Measurements from ENCODE around the gene PARP11. TPM values are rescaled to one million over a fixed set of nuclear protein-coding genes. Genes with fewer than 3 reads are reported as not detected.

Gene PARP11
- total and polyA plus RNA-seq, 9 donors: 5.0 to 10.4 (median 6.2) TPM

GRCh38 chr12:3885277-3886094, 12.3 kb upstream of the PARP11 start:
- no CpG with 5 or more reads among the region's 8 CpGs for WGBS (ENCODE audit: insufficient coverage)
- peak overlapping the region; percentile 87 for H3K27ac ChIP-seq (ENCODE audit: low read length)
- peak; percentile 92 for DNase-seq

GRCh38 chr12:3884671-3885070, 11.5 kb upstream of the PARP11 start:
- H3K27me3 ChIP-seq (ENCODE audit: control insufficient read depth, insufficient read depth, low read length): no peaks in the 10 kb centered on the region
- WGBS (ENCODE audit: insufficient coverage): no CpG with 5 or more reads among the region's 6 CpGs
- no peaks in the 10 kb centered on the region for H3K9me3 ChIP-seq (replicated peaks; ENCODE audit: control insufficient read depth, low read depth, low read length)
- no peaks in the 10 kb centered on the region for H3K4me1 ChIP-seq (ENCODE audit: control insufficient read depth, insufficient read depth, low read length)
- no peak overlapping the region for H3K4me3 ChIP-seq (ENCODE audit: low read length)
- H3K36me3 ChIP-seq (ENCODE audit: control insufficient read depth, insufficient read depth, low read length): no peaks in the 10 kb centered on the region
- no peak for DNase-seq
- peak overlapping the region; percentile 87 for H3K27ac ChIP-seq (ENCODE audit: low read length)

More at GRCh38 chr12:3885277-3886094, 12.3 kb upstream of the PARP11 start:
- Histone ChIP-seq H3K36me3 (ENCODE audit: control insufficient read depth, insufficient read depth, low read length) (no peaks in the 10 kb centered on the region), H3K4me3 (ENCODE audit: low read length) (peak overlapping the region; percentile 37), H3K4me1 (ENCODE audit: control insufficient read depth, insufficient read depth, low read length) (no peaks in the 10 kb centered on the region), H3K27me3 (ENCODE audit: control insufficient read depth, insufficient read depth, low read length) (no peaks in the 10 kb centered on the region), H3K9me3 (replicated peaks; ENCODE audit: control insufficient read depth, low read depth, low read length) (no peaks in the 10 kb centered on the region)

DNA sequence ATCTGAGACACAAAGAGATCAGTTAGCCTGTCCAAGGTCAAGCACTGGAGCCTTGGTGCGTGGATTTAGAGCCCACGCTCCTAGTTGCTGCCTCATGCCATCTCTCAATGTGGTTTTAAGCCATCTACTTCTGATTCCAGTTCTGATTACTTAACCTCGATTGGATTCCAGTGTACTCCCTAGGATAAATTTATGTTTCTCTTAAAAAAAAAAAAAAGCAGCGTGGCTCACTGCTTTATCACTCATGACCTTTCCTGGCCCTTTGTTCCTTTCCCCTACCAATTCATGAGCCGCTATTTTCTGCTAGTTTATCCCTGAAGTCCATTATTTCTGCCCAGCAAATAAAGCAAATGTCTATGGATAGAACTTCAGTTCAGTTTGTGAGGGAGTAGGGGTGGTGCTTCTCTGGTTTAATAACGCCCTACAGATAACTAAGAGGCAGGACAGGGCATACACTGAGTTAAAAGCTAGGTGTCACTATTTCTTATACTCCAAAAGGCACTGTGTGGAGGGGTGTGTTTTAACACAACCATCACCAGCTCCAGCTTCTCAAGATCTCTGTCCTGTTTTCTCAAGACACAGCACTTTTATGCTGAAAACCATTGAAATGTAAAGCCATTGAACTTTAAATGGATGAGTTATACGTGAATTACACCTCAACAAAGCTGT, 9.8 kb upstream of the PARP11 start:
- WGBS (ENCODE audit: insufficient coverage): 94% methylated on average over 2 of the region's 7 CpGs
- no peaks in the 10 kb centered on the region for H3K27me3 ChIP-seq (ENCODE audit: control insufficient read depth, insufficient read depth, low read length)
- H3K27ac ChIP-seq (ENCODE audit: low read length): no peak overlapping the region
- H3K4me3 ChIP-seq (ENCODE audit: low read length): no peak overlapping the region
- no peaks in the 10 kb centered on the region for H3K4me1 ChIP-seq (ENCODE audit: control insufficient read depth, insufficient read depth, low read length)
- H3K9me3 ChIP-seq (replicated peaks; ENCODE audit: control insufficient read depth, low read depth, low read length): no peaks in the 10 kb centered on the region
- no peak for DNase-seq
- H3K36me3 ChIP-seq (ENCODE audit: control insufficient read depth, insufficient read depth, low read length): no peaks in the 10 kb centered on the region

DNA sequence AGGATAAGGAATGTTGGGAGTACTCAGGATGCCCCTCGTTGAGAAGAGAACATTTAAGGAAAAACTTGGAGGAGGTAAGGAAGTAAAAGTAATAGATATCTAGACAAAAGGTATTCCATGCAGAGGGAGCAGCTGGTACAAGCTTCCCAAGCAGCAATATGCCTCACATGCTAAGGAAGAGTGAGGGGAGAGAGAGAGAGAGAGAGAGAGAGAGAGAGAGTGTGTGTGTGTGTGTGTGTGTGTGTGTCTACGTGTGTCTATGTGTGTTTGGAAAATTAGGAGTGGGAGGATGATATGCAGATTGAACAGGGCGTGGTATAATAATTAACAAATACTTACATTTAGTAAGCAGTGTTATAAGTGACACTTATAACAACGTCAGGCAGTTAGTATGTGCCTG, 9.2 kb upstream of the PARP11 start:
- 67% methylated on average over 1 of the region's 4 CpGs for WGBS (ENCODE audit: insufficient coverage)
- DNase-seq: no peak
- Histone ChIP-seq H3K4me3 (ENCODE audit: low read length) (no peak overlapping the region), H3K9me3 (replicated peaks; ENCODE audit: control insufficient read depth, low read depth, low read length) (no peaks in the 10 kb centered on the region), H3K4me1 (ENCODE audit: control insufficient read depth, insufficient read depth, low read length) (no peaks in the 10 kb centered on the region), H3K27me3 (ENCODE audit: control insufficient read depth, insufficient read depth, low read length) (no peaks in the 10 kb centered on the region), H3K27ac (ENCODE audit: low read length) (no peak overlapping the region), H3K36me3 (ENCODE audit: control insufficient read depth, insufficient read depth, low read length) (no peaks in the 10 kb centered on the region)

DNA sequence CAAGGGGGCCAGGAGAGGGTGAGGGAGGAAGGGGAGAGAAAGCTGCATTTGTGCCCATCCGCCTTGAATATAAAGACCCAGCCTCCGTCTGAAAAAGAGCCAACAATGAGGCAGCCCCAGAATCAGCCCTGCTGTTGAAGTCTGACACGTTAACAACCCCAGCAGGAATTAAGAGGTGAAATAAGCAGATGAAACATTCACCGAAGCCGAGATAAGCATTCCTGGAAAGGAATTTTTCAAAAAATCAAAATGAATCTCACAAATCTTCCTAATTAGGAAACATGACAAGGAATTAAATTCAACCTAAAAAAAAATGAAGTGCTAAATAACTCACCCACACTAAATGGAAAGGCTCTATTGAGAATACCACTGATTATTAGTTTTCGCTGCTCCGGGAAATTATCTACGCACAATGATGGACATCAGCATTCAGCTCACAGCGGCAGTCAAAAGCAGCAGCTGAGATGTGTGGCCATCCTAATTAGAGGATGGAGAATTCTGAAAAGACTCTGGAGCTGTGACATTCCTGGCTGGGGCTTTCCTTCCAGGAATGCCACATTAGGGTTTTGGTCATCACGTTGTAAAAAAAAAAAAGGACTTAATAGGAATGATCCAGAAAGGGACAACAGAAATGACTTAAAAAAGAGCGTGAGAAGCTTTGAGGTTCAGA, 8.2 kb upstream of the PARP11 start:
- H3K36me3 ChIP-seq (ENCODE audit: control insufficient read depth, insufficient read depth, low read length): no peaks in the 10 kb centered on the region
- no peak overlapping the region for H3K27ac ChIP-seq (ENCODE audit: low read length)
- H3K4me3 ChIP-seq (ENCODE audit: low read length): no peak overlapping the region
- H3K4me1 ChIP-seq (ENCODE audit: control insufficient read depth, insufficient read depth, low read length): no peaks in the 10 kb centered on the region
- no peaks in the 10 kb centered on the region for H3K27me3 ChIP-seq (ENCODE audit: control insufficient read depth, insufficient read depth, low read length)
- WGBS (ENCODE audit: insufficient coverage): 49% methylated on average over 6 of the region's 11 CpGs
- no peaks in the 10 kb centered on the region for H3K9me3 ChIP-seq (replicated peaks; ENCODE audit: control insufficient read depth, low read depth, low read length)
- no peak for DNase-seq

DNA sequence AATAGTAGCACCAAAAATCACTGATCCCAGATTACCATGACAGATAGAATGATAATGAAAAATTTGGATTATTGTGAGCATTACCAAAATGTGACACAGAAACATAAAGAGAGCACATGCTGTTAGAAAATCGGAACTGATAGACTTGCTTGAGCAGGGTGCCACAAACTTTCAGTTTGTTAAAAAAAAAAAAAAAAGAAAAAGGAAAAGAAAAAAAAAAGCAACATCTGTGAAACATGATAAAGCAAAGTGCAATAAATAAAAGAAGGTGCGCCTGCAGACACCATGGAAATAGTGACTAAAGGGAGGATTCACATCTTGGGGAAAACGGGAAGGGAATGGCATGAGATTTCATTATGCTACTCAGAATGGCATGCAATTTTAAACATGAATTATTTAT, 6.6 kb upstream of the PARP11 start:
- Histone ChIP-seq H3K27me3 (ENCODE audit: control insufficient read depth, insufficient read depth, low read length) (no peaks in the 10 kb centered on the region), H3K9me3 (replicated peaks; ENCODE audit: control insufficient read depth, low read depth, low read length) (no peaks in the 10 kb centered on the region), H3K4me1 (ENCODE audit: control insufficient read depth, insufficient read depth, low read length) (no peaks in the 10 kb centered on the region), H3K27ac (ENCODE audit: low read length) (no peak overlapping the region), H3K4me3 (ENCODE audit: low read length) (no peak overlapping the region), H3K36me3 (ENCODE audit: control insufficient read depth, insufficient read depth, low read length) (no peaks in the 10 kb centered on the region)
- no peak for DNase-seq
- no CpG with 5 or more reads among the region's 3 CpGs for WGBS (ENCODE audit: insufficient coverage)

GRCh38 chr12:3871356-3871755, 1.8 kb downstream of the PARP11 start:
- Histone ChIP-seq H3K9me3 (replicated peaks; ENCODE audit: control insufficient read depth, low read depth, low read length) (no peaks in the 10 kb centered on the region), H3K4me1 (ENCODE audit: control insufficient read depth, insufficient read depth, low read length) (peaks cover 8% of the 10 kb centered on the region), H3K36me3 (ENCODE audit: control insufficient read depth, insufficient read depth, low read length) (no peaks in the 10 kb centered on the region), H3K4me3 (ENCODE audit: low read length) (no peak overlapping the region), H3K27me3 (ENCODE audit: control insufficient read depth, insufficient read depth, low read length) (no peaks in the 10 kb centered on the region), H3K27ac (ENCODE audit: low read length) (no peak overlapping the region)
- DNase-seq: no peak
- no CpG with 5 or more reads among the region's 4 CpGs for WGBS (ENCODE audit: insufficient coverage)

DNA sequence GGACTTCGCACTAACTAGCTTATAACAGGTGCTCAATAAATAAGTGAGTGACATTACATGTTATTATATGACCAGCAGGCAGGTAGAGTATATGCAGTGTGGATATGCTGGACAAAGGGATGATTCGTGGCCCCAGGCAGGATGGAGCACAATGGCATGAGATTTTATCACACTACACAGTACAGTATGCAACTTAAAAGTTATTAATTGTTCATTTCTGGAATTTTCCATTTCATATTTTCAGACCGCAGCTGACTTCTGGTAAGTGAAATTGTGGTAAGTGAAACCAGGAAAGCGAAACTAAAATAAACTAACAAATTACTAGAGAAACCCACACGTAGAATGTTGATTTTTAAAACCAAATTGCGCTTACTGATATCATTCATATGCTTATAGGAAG, 3.3 kb downstream of the PARP11 start:
- H3K4me3 ChIP-seq (ENCODE audit: low read length): no peak overlapping the region
- DNase-seq: no peak
- H3K36me3 ChIP-seq (ENCODE audit: control insufficient read depth, insufficient read depth, low read length): no peaks in the 10 kb centered on the region
- peaks cover 8% of the 10 kb centered on the region for H3K4me1 ChIP-seq (ENCODE audit: control insufficient read depth, insufficient read depth, low read length)
- H3K27me3 ChIP-seq (ENCODE audit: control insufficient read depth, insufficient read depth, low read length): no peaks in the 10 kb centered on the region
- peaks cover 11% of the 10 kb centered on the region for H3K9me3 ChIP-seq (replicated peaks; ENCODE audit: control insufficient read depth, low read depth, low read length)
- WGBS (ENCODE audit: insufficient coverage): no CpG with 5 or more reads among the region's 6 CpGs
- H3K27ac ChIP-seq (ENCODE audit: low read length): no peak overlapping the region

DNA sequence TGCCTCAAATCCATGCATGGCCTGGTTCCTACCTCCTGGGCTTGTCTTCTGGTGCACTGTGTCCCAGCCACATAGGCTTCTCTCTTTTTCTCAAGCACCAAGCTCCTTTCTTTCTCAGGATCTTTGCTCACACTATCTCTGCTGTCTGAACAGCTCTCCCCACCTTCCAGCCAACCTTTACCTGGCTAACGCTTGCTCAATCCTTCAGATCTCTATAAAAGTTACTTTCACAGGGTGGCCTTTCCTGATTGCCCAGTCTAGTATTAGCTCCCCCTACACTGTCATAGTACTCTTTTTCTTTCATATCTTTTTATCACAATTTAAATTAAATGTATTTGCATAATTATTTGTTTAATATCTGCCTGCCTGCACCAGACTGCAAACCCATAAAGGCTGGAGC, 3.8 kb downstream of the PARP11 start:
- no peak overlapping the region for H3K27ac ChIP-seq (ENCODE audit: low read length)
- H3K4me3 ChIP-seq (ENCODE audit: low read length): no peak overlapping the region
- no peaks in the 10 kb centered on the region for H3K36me3 ChIP-seq (ENCODE audit: control insufficient read depth, insufficient read depth, low read length)
- H3K27me3 ChIP-seq (ENCODE audit: control insufficient read depth, insufficient read depth, low read length): no peaks in the 10 kb centered on the region
- peaks cover 8% of the 10 kb centered on the region for H3K4me1 ChIP-seq (ENCODE audit: control insufficient read depth, insufficient read depth, low read length)
- DNase-seq: no peak
- 100% methylated on average over 1 of the region's 1 CpG for WGBS (ENCODE audit: insufficient coverage)
- peaks cover 13% of the 10 kb centered on the region for H3K9me3 ChIP-seq (replicated peaks; ENCODE audit: control insufficient read depth, low read depth, low read length)

DNA sequence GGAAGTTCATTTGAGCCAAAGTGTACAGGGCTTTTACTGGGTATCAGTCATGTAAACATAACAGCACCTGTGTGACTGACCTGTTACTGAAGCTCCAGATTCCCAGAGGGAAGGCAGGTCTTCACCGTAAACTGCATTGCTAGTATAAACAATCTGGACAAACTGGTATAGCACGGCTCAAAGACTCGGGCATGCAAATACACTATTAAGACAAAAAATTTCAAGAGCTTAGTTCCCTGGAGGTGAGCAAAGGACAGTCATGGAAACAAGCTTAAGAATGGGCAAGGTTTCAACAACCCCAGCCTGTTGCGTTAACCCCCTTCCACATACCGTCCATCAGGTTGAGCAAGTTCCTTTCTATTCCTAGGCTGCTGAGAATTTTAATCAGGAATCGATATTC, 9.4 kb downstream of the PARP11 start:
- no peaks in the 10 kb centered on the region for H3K27me3 ChIP-seq (ENCODE audit: control insufficient read depth, insufficient read depth, low read length)
- no peak for DNase-seq
- no peaks in the 10 kb centered on the region for H3K4me1 ChIP-seq (ENCODE audit: control insufficient read depth, insufficient read depth, low read length)
- H3K36me3 ChIP-seq (ENCODE audit: control insufficient read depth, insufficient read depth, low read length): peaks cover 4% of the 10 kb centered on the region
- H3K27ac ChIP-seq (ENCODE audit: low read length): no peak overlapping the region
- 100% methylated on average over 1 of the region's 6 CpGs for WGBS (ENCODE audit: insufficient coverage)
- H3K9me3 ChIP-seq (replicated peaks; ENCODE audit: control insufficient read depth, low read depth, low read length): peaks cover 18% of the 10 kb centered on the region
- no peak overlapping the region for H3K4me3 ChIP-seq (ENCODE audit: low read length)

Data from muscle of leg (tissue), 11 donors.